GM21619 (cell line): ENCODE data around the gene MEIG1.
A peak's percentile ranks its signal among the peaks of the same experiment; 100 is the strongest.
"Not testable (repeated sequence)": the region's sequence is repeated elsewhere in the genome, so short reads cannot be mapped to it uniquely, and the experiment has no call there.

Experiments
- ATAC-seq: cut with Tn5 transposase; IDR thresholded peaks from one replicate; pipeline ENCODE4 v1.9.1; 2021; ENCODE audit not compliant: unreplicated experiment

The MEIG1 gene

GRCh38 chr10:14959221-14960057 is at the start of gene MEIG1:
MEIG1 (plus strand) TSS chr10:14959388; CDS start chr10:14966469, 7,081 bp downstream.
- ATAC-seq = peak; percentile 72

- no peak for ATAC-seq
Measured at GRCh38 chr10:14910953-14911352, 48.2 kb upstream of the MEIG1 start.

DNA sequence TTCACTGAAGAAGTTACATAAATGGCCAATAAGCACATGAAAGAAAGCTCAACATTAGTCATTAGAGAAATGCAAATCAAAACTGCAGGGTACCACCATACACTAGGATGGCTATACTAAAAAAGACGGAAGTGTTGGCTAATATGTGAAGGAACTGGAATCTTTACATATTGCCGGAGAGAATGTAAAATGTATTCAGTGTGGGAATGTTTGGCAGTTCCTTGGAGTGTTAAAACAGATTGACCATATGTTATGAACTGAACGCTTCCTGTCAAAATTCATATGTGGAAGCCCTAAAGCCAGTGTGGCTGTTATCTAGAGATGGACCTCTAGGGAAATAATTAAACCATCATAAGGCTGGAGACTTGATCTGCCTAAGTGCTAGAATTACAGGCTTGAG is 47.4 kb upstream of the MEIG1 start:
- no peak for ATAC-seq

DNA sequence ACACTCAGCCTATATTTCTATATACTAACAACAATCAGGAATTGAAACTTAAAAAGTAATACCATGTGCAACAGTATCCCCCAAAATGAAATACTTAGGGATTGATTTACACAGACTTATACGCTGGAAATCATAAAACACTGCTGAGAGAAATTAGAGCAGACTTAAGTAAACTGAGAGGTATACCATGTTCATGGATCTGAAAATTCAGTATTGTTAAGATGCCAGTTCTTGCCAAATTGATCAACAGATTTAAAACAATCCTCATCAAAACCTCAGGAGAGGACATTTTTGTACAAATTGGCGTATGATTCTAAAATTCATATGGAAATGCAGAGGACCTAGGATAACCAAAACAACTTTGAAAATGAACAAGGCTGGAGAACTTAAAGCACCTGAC is 42.6 kb upstream of the MEIG1 start:
- ATAC-seq = no peak

DNA sequence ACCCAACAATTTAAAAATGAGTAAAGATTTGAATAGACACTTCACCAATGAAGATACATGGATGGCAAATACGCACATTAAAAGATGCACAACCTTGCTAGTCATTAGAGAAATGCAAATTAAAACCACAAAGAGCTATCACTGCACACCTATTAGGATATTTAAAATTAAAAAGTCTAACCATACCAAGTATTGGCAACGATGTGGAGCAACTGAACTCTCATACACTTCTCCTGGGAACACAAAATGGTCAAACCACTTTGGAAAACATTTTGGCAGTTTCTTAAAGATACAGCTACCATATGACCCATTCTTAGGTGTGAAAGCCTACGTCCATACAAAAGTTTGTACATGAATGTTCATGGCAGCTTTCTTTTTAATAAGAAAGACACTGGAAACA is 41.4 kb upstream of the MEIG1 start:
- ATAC-seq = no peak

DNA sequence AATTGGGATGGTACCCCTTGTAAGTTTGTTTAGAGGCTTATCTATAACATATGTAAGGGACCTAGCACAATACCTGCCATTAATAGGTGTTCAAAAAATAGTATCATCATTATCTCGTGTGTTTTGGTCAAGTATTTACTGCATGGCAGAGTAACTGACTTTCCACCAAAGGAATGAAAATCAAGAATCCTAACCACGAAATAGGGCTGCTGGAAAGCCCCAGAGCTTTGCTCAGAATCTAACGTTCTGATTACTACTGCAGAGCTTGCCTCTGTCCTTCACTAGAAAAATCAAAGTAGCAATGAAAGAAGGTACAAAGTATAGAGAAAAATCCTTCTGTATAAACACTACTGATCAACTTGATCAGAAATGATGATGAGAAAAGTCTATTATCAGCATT is 40.2 kb upstream of the MEIG1 start:
- no peak for ATAC-seq

- ATAC-seq = no peak
Measured at GRCh38 chr10:14924013-14924412, 35.2 kb upstream of the MEIG1 start.

- ATAC-seq = no peak
Measured at GRCh38 chr10:14925268-14925667, 33.9 kb upstream of the MEIG1 start.

GRCh38 chr10:14926061-14926470 is 33.1 kb upstream of the MEIG1 start:
- no peak for ATAC-seq

DNA sequence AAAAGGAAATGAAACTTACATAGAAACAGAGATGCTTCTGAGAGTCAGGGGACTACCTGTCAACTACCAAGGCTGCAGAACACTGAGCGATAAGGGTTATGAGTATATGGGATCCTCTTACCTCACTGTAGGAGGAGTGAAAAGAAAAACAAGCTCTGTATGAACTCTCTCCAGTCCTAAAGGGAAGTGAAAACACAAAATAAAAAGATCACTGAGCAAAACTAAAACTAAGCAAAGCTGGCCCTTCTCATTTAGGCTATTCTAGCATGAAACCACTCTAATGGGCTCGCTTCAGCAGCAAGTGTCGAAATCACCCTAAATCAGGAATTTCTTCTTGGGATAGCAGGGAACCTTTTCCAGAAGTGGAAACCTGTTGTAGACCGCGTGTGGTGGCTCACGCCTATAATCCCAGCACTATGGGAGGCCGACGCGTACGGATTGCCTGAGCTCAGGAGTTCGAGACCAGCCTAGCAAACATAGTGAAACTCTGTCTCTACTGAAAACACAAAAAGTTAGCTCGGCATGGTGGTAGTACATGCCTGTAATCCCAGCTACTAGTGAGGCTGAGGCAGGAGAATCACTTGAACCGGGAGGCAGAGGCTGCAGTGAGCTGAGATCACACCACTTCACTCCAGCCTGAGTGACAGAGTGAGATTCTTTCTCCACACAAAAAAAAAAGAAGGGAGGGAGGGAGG is 32.3 kb upstream of the MEIG1 start:
- ATAC-seq = peak; percentile 97

DNA sequence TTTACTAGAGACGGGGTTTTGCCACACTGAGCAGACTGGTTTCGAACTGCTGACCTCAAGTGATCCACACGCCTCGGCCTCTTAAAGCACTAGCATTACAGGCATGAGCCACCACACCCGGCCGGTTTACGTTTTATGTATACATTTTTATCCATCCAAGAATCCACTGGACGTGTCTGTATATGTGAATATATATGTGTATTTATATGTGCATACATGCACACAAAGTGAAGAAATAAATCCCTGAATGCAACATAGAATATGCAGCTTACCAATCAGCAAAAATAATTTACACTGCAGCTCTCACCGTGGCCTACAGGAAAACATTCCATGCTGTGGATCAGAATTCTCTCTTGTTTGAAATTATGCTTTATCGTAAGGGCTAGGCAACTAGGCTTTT is 28.6 kb upstream of the MEIG1 start:
- ATAC-seq = no peak

DNA sequence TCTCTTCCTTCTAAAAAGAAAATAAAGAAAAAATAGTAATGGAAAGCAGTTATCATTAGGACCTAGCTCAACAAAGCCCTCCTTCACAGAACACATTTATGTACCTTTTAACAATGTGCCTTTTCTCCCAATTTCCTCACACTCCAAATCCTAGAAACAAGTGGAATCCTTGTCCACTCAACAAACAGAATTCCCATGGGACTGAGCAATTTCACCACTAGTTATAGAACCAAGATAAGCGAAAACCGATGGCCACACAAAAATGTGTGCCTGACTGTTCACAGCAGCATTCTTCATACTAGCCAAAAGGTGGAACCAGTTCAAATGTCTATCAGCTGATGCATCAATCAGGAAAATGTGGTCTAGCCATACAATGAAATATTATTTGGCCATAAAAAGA is 22.6 kb upstream of the MEIG1 start:
- no peak for ATAC-seq

GRCh38 chr10:14938971-14939370 is 20.2 kb upstream of the MEIG1 start:
- not testable (repeated sequence) for ATAC-seq

DNA sequence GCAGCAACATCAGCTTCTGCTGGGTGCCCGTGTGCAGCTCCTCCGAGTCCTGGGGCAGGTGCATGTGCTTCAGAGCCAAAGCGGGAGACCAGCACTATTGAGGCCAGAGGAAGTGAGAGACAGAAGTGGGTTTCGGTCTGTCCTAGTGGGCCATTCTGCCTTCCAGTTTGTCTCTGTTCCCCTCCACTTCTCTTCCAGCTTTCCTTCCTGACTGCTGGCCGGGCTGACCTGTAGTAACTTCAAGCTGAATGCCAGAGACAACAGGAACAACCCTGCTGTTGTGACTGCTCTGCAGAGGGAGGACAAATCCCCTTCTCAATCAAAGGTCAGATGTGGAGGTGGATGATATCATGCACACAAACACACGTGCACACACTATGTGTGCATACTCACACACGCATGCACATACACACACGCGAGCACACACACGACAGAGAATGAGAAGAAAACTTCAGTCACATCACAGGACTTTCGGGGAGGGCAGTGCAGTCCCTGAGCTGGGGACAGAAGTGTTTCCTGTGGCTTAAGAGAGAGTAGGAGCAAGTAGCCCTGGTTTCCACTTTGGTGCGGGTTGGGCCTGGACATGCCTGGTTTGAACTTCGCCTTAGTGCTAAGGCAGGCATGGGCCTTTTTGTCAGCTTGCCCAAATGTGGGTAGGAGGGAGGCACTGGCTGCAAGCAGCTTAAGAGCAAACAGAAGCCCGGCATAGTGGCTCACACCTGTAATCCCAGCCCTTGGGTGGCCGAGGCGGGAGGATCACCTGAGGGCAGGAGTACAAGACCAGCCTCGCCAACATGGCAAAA is 16.8 kb upstream of the MEIG1 start:
- ATAC-seq = peak; percentile 86

DNA sequence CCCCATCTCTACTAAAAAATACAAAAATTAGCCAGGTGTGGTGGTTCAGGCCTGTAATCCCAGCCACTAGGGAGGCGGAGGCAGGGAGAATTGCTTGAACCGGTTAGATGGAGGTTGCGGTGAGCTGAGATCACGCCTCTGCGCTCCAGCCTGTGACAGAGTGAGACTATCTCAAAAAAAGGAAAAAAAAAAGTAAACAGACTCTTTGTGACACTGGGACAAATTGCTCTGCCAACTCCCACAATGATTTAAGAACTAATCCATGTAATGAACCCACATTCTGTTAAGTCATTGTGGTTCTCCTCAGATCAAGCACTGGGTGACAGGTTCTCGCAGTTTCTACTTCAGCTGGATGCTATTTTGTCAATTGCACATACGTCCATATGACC is 16.2 kb upstream of the MEIG1 start:
- not testable (repeated sequence) for ATAC-seq

DNA sequence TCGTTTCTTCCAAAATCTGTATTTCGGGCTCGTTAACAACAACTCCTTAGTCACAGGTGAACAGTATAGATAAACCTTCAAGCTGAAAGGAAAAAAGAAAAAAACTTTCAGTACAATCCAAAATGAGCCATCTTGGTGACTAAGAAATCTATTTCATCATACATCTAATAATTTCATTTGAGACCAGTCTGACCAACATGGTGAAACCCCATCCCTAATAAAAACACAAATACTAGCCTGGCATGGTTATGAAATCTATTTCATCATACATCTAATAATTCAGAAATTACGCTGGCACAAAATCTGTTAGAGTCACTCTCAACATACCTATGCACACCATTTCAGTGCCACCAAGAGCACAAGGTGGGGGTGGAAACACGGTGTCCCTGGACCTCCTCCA is 14.1 kb upstream of the MEIG1 start:
- no peak for ATAC-seq

DNA sequence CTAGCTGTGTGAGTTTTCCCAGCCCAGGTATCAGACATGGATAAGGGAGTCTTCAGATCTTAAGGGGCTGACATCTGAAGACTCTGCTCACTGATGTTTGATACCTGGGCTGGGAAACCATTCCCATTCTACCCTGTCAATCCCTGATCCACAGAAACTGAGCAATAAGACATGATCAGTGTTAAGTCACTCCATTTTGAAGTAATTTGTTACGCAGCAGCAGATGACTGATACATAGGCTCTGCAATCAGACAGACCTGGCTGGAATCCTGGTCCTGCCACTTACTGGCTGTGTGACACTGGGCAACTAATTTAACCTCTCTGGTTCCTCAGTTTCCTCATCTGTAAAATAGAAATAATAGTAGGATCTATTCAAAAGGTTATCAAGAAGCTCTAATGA is 11.9 kb upstream of the MEIG1 start:
- no peak for ATAC-seq

GRCh38 chr10:14949291-14949690 is 9.9 kb upstream of the MEIG1 start:
- ATAC-seq = no peak

- ATAC-seq = no peak
Measured at GRCh38 chr10:14952851-14953423, 6.3 kb upstream of the MEIG1 start.

- ATAC-seq = peak; percentile 37
Measured at GRCh38 chr10:14953424-14954000, 5.7 kb upstream of the MEIG1 start.
